ENCODE measurements around the gene CUL2. TPM values are rescaled to one million over a fixed set of nuclear protein-coding genes. Genes with fewer than 3 reads are reported as not detected.

Gene CUL2
- polyA plus RNA-seq, 2 donors, result 5.3 to 11.3 TPM

GRCh38 chr10:34966040-34966439 lies 124.1 kb downstream of the CUL2 start:
- WGBS, 2 donors, result 77 to 87% methylated on average over 5 of the region's 5 CpGs

GRCh38 chr10:34964166-34964800 lies 125.9 kb downstream of the CUL2 start:
- Histone ChIP-seq H3K36me3 (ENCODE audit: control insufficient read depth in 2 of 2, insufficient read depth in 2 of 2, low read length in 1 of 2) (no peaks in the 10 kb centered on the region), H3K27ac (ENCODE audit: low read depth in 2 of 2, low read length in 1 of 2) (no peak overlapping the region), H3K4me3 (ENCODE audit: low read depth in 1 of 2, low read length in 2 of 2) (no peak overlapping the region), H3K27me3 (ENCODE audit: control insufficient read depth in 1 of 2, insufficient read depth in 2 of 2, low read length in 2 of 2) (no peaks in the 10 kb centered on the region), H3K9me3 (ENCODE audit: control insufficient read depth in 2 of 2, insufficient read depth in 1 of 2, low read depth in 1 of 2, low read length in 1 of 2) (no peaks in the 10 kb centered on the region), H3K4me1 (ENCODE audit: control insufficient read depth in 2 of 2, insufficient read depth in 2 of 2, low read length in 1 of 2) (no peaks in the 10 kb centered on the region)
- WGBS, 2 donors, result 96 to 97% methylated on average over 13 of the region's 13 CpGs

More at GRCh38 chr10:34966040-34966439, 124.1 kb downstream of the CUL2 start:
- H3K36me3 ChIP-seq (ENCODE audit: control insufficient read depth in 2 of 2, insufficient read depth in 2 of 2, low read length in 1 of 2), result no peaks in the 10 kb centered on the region
- no peak overlapping the region for H3K4me3 ChIP-seq (ENCODE audit: low read depth in 1 of 2, low read length in 2 of 2)
- H3K4me1 ChIP-seq (ENCODE audit: control insufficient read depth in 2 of 2, insufficient read depth in 2 of 2, low read length in 1 of 2), result no peaks in the 10 kb centered on the region
- H3K27me3 ChIP-seq (ENCODE audit: control insufficient read depth in 1 of 2, insufficient read depth in 2 of 2, low read length in 2 of 2), result no peaks in the 10 kb centered on the region
- no peak overlapping the region for H3K27ac ChIP-seq (ENCODE audit: low read depth in 2 of 2, low read length in 1 of 2)
- no peaks in the 10 kb centered on the region for H3K9me3 ChIP-seq (ENCODE audit: control insufficient read depth in 2 of 2, insufficient read depth in 1 of 2, low read depth in 1 of 2, low read length in 1 of 2)

GRCh38 chr10:34962866-34963265 lies 127.3 kb downstream of the CUL2 start:
- Histone ChIP-seq H3K4me1 (ENCODE audit: control insufficient read depth in 2 of 2, insufficient read depth in 2 of 2, low read length in 1 of 2) (no peaks in the 10 kb centered on the region), H3K36me3 (ENCODE audit: control insufficient read depth in 2 of 2, insufficient read depth in 2 of 2, low read length in 1 of 2) (no peaks in the 10 kb centered on the region), H3K27me3 (ENCODE audit: control insufficient read depth in 1 of 2, insufficient read depth in 2 of 2, low read length in 2 of 2) (no peaks in the 10 kb centered on the region), H3K27ac (ENCODE audit: low read depth in 2 of 2, low read length in 1 of 2) (no peak overlapping the region), H3K9me3 (ENCODE audit: control insufficient read depth in 2 of 2, insufficient read depth in 1 of 2, low read depth in 1 of 2, low read length in 1 of 2) (no peaks in the 10 kb centered on the region), H3K4me3 (ENCODE audit: low read depth in 1 of 2, low read length in 2 of 2) (no peak overlapping the region)
- WGBS, 2 donors, result 85 to 88% methylated on average over 2 of the region's 2 CpGs

- no peak overlapping the region for H3K4me3 ChIP-seq (ENCODE audit: low read depth in 1 of 2, low read length in 2 of 2)
- no peaks in the 10 kb centered on the region for H3K36me3 ChIP-seq (ENCODE audit: control insufficient read depth in 2 of 2, insufficient read depth in 2 of 2, low read length in 1 of 2)
- H3K27me3 ChIP-seq (ENCODE audit: control insufficient read depth in 1 of 2, insufficient read depth in 2 of 2, low read length in 2 of 2), result no peaks in the 10 kb centered on the region
- no peak overlapping the region for H3K27ac ChIP-seq (ENCODE audit: low read depth in 2 of 2, low read length in 1 of 2)
- H3K9me3 ChIP-seq (ENCODE audit: control insufficient read depth in 2 of 2, insufficient read depth in 1 of 2, low read depth in 1 of 2, low read length in 1 of 2), result no peaks in the 10 kb centered on the region
- WGBS, 2 donors, result 76 to 82% methylated on average over 8 of the region's 8 CpGs
- H3K4me1 ChIP-seq (ENCODE audit: control insufficient read depth in 2 of 2, insufficient read depth in 2 of 2, low read length in 1 of 2), result no peaks in the 10 kb centered on the region
These were observed 129.2 kb downstream of the CUL2 start for GRCh38 chr10:34960983-34961382.

GRCh38 chr10:34959786-34960185 lies 130.4 kb downstream of the CUL2 start:
- Histone ChIP-seq H3K9me3 (ENCODE audit: control insufficient read depth in 2 of 2, insufficient read depth in 1 of 2, low read depth in 1 of 2, low read length in 1 of 2) (no peaks in the 10 kb centered on the region), H3K4me1 (ENCODE audit: control insufficient read depth in 2 of 2, insufficient read depth in 2 of 2, low read length in 1 of 2) (peaks cover 0 to 6% of the 10 kb centered on the region in 2 donors), H3K27me3 (ENCODE audit: control insufficient read depth in 1 of 2, insufficient read depth in 2 of 2, low read length in 2 of 2) (no peaks in the 10 kb centered on the region), H3K27ac (ENCODE audit: low read depth in 2 of 2, low read length in 1 of 2) (no peak overlapping the region), H3K36me3 (ENCODE audit: control insufficient read depth in 2 of 2, insufficient read depth in 2 of 2, low read length in 1 of 2) (no peaks in the 10 kb centered on the region), H3K4me3 (ENCODE audit: low read depth in 1 of 2, low read length in 2 of 2) (no peak overlapping the region)
- WGBS, 2 donors, result 74 to 76% methylated on average over 4 of the region's 4 CpGs

GRCh38 chr10:34959321-34959720 lies 130.8 kb downstream of the CUL2 start:
- Histone ChIP-seq H3K9me3 (ENCODE audit: control insufficient read depth in 2 of 2, insufficient read depth in 1 of 2, low read depth in 1 of 2, low read length in 1 of 2) (no peaks in the 10 kb centered on the region), H3K27me3 (ENCODE audit: control insufficient read depth in 1 of 2, insufficient read depth in 2 of 2, low read length in 2 of 2) (no peaks in the 10 kb centered on the region), H3K36me3 (ENCODE audit: control insufficient read depth in 2 of 2, insufficient read depth in 2 of 2, low read length in 1 of 2) (no peaks in the 10 kb centered on the region), H3K4me3 (ENCODE audit: low read depth in 1 of 2, low read length in 2 of 2) (no peak overlapping the region), H3K27ac (ENCODE audit: low read depth in 2 of 2, low read length in 1 of 2) (no peak overlapping the region), H3K4me1 (ENCODE audit: control insufficient read depth in 2 of 2, insufficient read depth in 2 of 2, low read length in 1 of 2) (peaks cover 0 to 8% of the 10 kb centered on the region in 2 donors)
- 72 to 74% methylated on average over 9 of the region's 9 CpGs for WGBS, 2 donors

Other genes with a start within 250 kb of the CUL2 start
- 10 to 100 TPM; 10.0 to 16.3 TPM for gene CREM, start 36.5 kb upstream of the CUL2 start, polyA plus RNA-seq
- gene CCNY, start 246.2 kb upstream of the CUL2 start, polyA plus RNA-seq, result 10 to 100 TPM; 15.1 TPM

All from esophagus (tissue), 2 donors.